ENCODE measurements around the gene DSCAML1.
A peak's percentile ranks its signal among the peaks of the same experiment; 100 is the strongest.

Gene DSCAML1

DNA sequence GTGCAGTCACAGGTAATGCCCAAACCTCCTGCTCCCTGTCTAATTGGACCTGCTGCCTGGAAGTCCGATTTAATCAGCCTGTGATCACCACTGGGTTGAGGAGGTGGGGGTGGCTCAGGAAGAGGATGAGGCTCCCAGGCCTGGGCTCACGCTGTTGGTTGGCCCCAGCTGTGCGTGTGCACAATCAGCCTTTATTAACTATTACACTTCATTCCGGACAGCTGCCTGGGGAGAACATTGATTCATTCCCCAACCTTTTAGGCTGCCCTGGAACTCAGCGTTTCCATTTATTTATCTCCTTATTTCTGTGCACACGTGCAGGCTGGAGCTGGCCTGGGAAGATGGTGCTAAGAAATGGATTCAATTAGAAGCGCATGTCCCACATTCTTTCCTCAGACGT lies 123.4 kb downstream of the DSCAML1 start:
- H3K9me3 Mint-ChIP-seq: no peaks in the 10 kb centered on the region
- H3K4me1 Mint-ChIP-seq: no peaks in the 10 kb centered on the region
- H3K36me3 Mint-ChIP-seq: no peaks in the 10 kb centered on the region
- no peak overlapping the region for H3K4me3 Mint-ChIP-seq
- peaks cover 3% of the 10 kb centered on the region for H3K27me3 Mint-ChIP-seq
- H3K27ac Mint-ChIP-seq: no peak overlapping the region

GRCh38 chr11:117671370-117671769 lies 125.6 kb downstream of the DSCAML1 start:
- Mint-ChIP-seq H3K27me3 (peaks cover 3% of the 10 kb centered on the region), H3K4me3 (no peak overlapping the region), H3K4me1 (no peaks in the 10 kb centered on the region)

GRCh38 chr11:117670924-117671323 lies 126.1 kb downstream of the DSCAML1 start:
- Mint-ChIP-seq H3K9me3 (no peaks in the 10 kb centered on the region), H3K4me1 (no peaks in the 10 kb centered on the region), H3K36me3 (no peaks in the 10 kb centered on the region), H3K27me3 (peaks cover 2% of the 10 kb centered on the region), H3K4me3 (no peak overlapping the region), H3K27ac (peak overlapping the region; percentile 24)

More at GRCh38 chr11:117671370-117671769, 125.6 kb downstream of the DSCAML1 start:
- no peaks in the 10 kb centered on the region for H3K36me3 Mint-ChIP-seq
- H3K9me3 Mint-ChIP-seq: no peaks in the 10 kb centered on the region
- H3K27ac Mint-ChIP-seq: no peak overlapping the region

GRCh38 chr11:117670443-117670842 lies 126.6 kb downstream of the DSCAML1 start:
- no peak overlapping the region for H3K4me3 Mint-ChIP-seq
- H3K9me3 Mint-ChIP-seq: no peaks in the 10 kb centered on the region
- H3K4me1 Mint-ChIP-seq: no peaks in the 10 kb centered on the region

GRCh38 chr11:117669616-117670015 lies 127.4 kb downstream of the DSCAML1 start:
- Mint-ChIP-seq H3K4me3 (no peak overlapping the region), H3K27me3 (peaks cover 1% of the 10 kb centered on the region), H3K36me3 (no peaks in the 10 kb centered on the region), H3K4me1 (no peaks in the 10 kb centered on the region), H3K9me3 (no peaks in the 10 kb centered on the region), H3K27ac (no peak overlapping the region)

More at GRCh38 chr11:117670443-117670842, 126.6 kb downstream of the DSCAML1 start:
- Mint-ChIP-seq H3K36me3 (no peaks in the 10 kb centered on the region), H3K27ac (no peak overlapping the region), H3K27me3 (peaks cover 1% of the 10 kb centered on the region)

DNA sequence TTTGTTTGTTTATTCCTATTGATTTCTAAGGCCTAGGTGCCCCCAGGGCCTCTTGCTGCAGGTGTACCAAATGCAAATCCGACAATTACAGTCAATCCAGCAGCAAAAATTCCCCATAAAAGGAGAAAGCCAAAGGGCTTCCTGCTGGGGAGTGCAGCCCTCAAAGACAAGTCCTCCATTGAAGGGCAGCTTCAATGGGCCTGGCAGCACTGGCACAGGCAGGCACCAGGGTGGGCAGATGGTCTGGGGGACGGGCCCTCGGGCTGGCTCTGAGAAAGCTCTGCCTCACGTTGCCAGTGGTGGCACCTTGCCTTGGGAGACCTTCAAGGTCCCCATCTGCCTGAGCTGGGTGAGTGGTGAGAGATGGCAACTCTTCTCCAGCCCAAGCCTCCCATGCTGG lies 128.0 kb downstream of the DSCAML1 start:
- H3K27ac Mint-ChIP-seq: no peak overlapping the region
- H3K27me3 Mint-ChIP-seq: peaks cover 1% of the 10 kb centered on the region
- no peaks in the 10 kb centered on the region for H3K4me1 Mint-ChIP-seq
- no peak overlapping the region for H3K4me3 Mint-ChIP-seq
- no peaks in the 10 kb centered on the region for H3K9me3 Mint-ChIP-seq
- no peaks in the 10 kb centered on the region for H3K36me3 Mint-ChIP-seq

DNA sequence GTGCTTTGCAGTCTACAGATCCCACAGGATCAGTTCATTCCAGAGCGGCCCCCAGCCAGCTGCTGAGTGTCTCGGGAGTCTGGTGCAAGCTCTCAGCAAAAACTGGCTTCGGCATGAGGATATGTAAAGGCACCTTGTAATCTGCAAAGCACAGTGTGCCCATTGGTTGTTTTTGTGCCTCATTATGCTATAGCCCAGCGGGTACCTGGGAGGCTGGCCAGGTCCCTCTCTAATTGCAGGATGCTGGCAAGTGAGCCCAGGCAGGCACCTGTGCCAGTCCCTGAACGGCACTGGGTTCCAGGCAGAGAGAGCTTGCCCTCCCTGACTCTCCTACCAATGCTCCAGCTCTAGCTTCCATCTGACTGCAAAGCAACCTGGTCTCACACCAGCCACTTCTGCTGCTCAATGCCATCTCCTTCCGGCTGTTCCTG lies 128.7 kb downstream of the DSCAML1 start:
- Mint-ChIP-seq H3K36me3 (no peaks in the 10 kb centered on the region), H3K4me1 (no peaks in the 10 kb centered on the region), H3K9me3 (no peaks in the 10 kb centered on the region), H3K27me3 (peaks cover 2% of the 10 kb centered on the region), H3K27ac (no peak overlapping the region), H3K4me3 (no peak overlapping the region)

- H3K4me3 Mint-ChIP-seq: no peak overlapping the region
- H3K9me3 Mint-ChIP-seq: no peaks in the 10 kb centered on the region
- peaks cover 2% of the 10 kb centered on the region for H3K27me3 Mint-ChIP-seq
- no peak overlapping the region for H3K27ac Mint-ChIP-seq
- H3K36me3 Mint-ChIP-seq: no peaks in the 10 kb centered on the region
- H3K4me1 Mint-ChIP-seq: no peaks in the 10 kb centered on the region
Observed at GRCh38 chr11:117664897-117665296, 132.1 kb downstream of the DSCAML1 start.

DNA sequence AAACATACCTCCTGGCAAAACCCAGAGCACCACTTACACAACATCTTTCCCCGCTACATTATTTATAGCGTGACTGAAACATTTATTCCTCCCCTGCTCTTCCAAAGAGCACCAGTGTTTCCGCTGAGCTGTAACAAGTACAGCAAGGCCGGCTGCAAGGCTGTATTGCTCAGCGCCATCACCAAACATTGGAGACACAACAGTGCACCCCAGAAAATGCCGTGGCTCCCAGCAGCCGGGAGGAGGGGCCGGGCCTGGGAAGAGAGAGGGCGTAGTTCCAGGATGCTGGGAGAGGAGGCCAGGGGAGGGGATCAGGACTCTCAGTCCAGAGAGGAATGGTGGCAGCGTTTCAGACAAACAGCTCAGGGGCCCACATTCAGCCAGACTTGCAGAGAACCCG lies 133.2 kb downstream of the DSCAML1 start:
- no peak overlapping the region for H3K27ac Mint-ChIP-seq

GRCh38 chr11:117663414-117663813 lies 133.6 kb downstream of the DSCAML1 start:
- H3K27me3 Mint-ChIP-seq: peaks cover 2% of the 10 kb centered on the region
- no peaks in the 10 kb centered on the region for H3K9me3 Mint-ChIP-seq
- H3K36me3 Mint-ChIP-seq: no peaks in the 10 kb centered on the region
- no peak overlapping the region for H3K4me3 Mint-ChIP-seq
- H3K27ac Mint-ChIP-seq: no peak overlapping the region
- H3K4me1 Mint-ChIP-seq: no peaks in the 10 kb centered on the region

More for the DNA sequence above, 133.2 kb downstream of the DSCAML1 start:
- Mint-ChIP-seq H3K36me3 (no peaks in the 10 kb centered on the region), H3K4me1 (no peaks in the 10 kb centered on the region), H3K27me3 (peaks cover 2% of the 10 kb centered on the region), H3K9me3 (no peaks in the 10 kb centered on the region), H3K4me3 (no peak overlapping the region)

DNA sequence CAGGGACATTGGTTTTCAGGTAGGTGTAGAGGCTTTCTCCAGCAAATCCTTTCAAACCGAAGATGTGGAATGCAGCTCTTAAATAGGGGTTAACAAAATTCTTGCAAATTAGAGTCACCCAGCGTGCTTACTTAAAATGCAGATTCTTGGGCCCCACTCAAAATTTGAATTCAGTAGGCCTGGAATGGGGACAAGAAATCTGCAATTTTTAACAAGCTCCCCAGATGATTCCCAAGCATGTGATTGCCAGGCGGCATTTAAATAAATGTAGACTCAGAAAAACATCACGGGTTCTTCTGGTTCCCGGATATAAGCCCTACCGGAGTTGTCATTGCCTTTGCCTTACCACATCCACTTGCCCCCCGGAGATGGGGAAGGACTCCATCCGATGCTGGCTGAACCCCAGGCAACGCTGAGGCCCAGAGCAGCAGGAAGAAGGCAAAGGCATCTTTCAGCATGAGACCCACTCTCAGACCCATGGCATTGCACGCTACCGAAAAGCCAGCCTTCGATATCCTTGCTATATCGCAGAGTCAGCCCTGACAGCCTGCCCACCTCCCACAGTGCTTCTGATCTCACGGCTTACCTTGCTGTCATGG lies 134.2 kb downstream of the DSCAML1 start:
- peaks cover 2% of the 10 kb centered on the region for H3K27me3 Mint-ChIP-seq
- H3K27ac Mint-ChIP-seq: no peak overlapping the region
- H3K4me1 Mint-ChIP-seq: no peaks in the 10 kb centered on the region
- no peaks in the 10 kb centered on the region for H3K36me3 Mint-ChIP-seq
- H3K9me3 Mint-ChIP-seq: no peaks in the 10 kb centered on the region
- no peak overlapping the region for H3K4me3 Mint-ChIP-seq

GRCh38 chr11:117662255-117662654 lies 134.8 kb downstream of the DSCAML1 start:
- H3K4me3 Mint-ChIP-seq: no peak overlapping the region
- no peaks in the 10 kb centered on the region for H3K9me3 Mint-ChIP-seq
- H3K36me3 Mint-ChIP-seq: no peaks in the 10 kb centered on the region
- H3K4me1 Mint-ChIP-seq: no peaks in the 10 kb centered on the region
- H3K27ac Mint-ChIP-seq: no peak overlapping the region
- peaks cover 2% of the 10 kb centered on the region for H3K27me3 Mint-ChIP-seq

DNA sequence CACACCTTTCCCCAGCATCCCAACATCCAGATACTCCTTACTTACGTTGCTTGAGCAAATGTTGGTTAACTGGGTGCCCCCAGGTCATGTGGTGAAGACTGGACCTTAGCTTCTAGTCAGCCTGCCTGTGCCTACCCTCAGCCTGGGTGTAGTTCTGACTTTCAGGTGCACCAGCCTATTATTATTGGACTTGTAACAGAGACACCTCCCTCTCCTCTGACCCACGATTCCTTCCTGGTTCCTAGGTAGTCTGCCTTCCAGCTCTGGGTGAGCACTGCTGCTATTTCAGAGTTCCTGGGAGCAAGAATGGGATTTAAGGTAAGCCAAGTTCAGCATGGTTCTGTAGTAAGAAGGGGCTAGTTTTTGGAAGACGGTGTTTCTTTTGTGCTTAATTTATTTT lies 138.2 kb downstream of the DSCAML1 start:
- Mint-ChIP-seq H3K9me3 (no peaks in the 10 kb centered on the region), H3K27ac (no peak overlapping the region)

GRCh38 chr11:117657794-117658193 lies 139.2 kb downstream of the DSCAML1 start:
- Mint-ChIP-seq H3K27me3 (no peaks in the 10 kb centered on the region), H3K27ac (no peak overlapping the region), H3K4me1 (no peaks in the 10 kb centered on the region), H3K9me3 (no peaks in the 10 kb centered on the region), H3K36me3 (no peaks in the 10 kb centered on the region), H3K4me3 (no peak overlapping the region)

More for the DNA sequence above, 138.2 kb downstream of the DSCAML1 start:
- no peaks in the 10 kb centered on the region for H3K36me3 Mint-ChIP-seq
- peaks cover 2% of the 10 kb centered on the region for H3K27me3 Mint-ChIP-seq
- no peak overlapping the region for H3K4me3 Mint-ChIP-seq
- no peaks in the 10 kb centered on the region for H3K4me1 Mint-ChIP-seq

DNA sequence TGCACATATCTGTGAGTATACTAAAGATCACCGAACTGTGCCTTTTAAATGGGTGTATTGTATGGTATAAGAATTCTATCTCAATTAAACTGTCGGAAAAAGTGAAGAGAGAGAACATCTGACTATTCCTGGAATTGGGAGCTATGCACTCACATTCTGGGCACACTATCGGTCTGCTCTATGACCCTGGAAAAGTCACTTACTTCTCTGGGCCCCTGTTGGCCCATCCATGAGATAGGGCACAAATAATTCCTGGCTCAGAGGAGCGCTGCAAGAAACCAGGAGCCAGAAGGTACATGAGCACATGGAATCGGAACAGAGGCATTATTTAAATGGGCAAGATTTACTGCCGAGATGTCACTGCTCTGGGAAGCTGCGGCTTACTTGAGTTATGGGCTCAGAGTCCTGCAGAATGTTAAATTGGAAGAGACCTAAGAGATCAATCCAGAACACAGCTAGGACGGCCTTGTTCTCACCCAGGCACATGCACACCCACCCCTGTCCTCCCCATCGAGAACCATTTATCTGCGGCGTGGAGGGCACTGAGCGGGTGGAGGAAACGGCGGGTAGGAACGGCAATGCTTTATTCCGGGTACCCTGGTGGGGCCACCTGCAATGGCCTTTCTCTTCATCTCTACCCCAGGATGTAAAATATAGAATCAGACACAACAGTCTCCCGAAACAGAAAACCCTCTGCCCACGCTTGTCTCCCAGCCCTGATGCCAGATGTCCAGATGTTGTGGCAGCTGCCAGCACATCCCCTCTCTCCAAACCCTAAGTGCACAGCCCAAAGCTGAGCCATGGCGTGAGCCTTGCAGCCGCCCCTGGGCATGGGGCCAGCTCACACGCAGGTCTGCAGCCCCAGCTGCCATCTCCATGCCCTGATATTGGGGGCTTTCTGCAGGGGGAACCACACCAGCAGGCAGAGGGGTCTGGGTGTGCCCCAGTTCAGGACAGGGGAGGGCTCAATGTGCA lies 142.4 kb downstream of the DSCAML1 start:
- H3K4me3 Mint-ChIP-seq: no peak overlapping the region
- H3K36me3 Mint-ChIP-seq: no peaks in the 10 kb centered on the region
- H3K27ac Mint-ChIP-seq: no peak overlapping the region
- no peaks in the 10 kb centered on the region for H3K4me1 Mint-ChIP-seq
- H3K27me3 Mint-ChIP-seq: no peaks in the 10 kb centered on the region
- no peaks in the 10 kb centered on the region for H3K9me3 Mint-ChIP-seq

DNA sequence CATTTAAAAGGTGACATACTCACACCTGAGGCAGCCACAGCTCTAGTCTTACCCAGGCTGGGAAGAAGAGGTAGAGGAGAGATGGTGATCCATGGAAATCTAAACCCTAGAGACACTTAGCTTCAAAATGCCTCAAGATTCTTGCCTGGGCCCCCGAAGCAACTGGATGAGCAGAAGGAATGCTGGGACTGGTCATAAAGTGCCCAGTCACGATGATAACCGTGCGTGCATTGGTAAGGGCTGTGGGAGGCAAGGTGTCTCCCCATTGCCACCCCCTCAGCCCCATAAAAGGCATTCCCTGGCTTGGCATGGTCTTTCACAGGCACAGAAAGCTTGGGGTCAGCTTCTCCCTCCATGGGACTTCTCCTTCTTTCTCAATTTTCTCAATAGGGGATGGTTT lies 144.5 kb downstream of the DSCAML1 start:
- no peaks in the 10 kb centered on the region for H3K9me3 Mint-ChIP-seq
- H3K27me3 Mint-ChIP-seq: no peaks in the 10 kb centered on the region
- H3K36me3 Mint-ChIP-seq: no peaks in the 10 kb centered on the region
- H3K4me1 Mint-ChIP-seq: no peaks in the 10 kb centered on the region
- no peak overlapping the region for H3K4me3 Mint-ChIP-seq
- no peak overlapping the region for H3K27ac Mint-ChIP-seq

All from activated naive CD4-positive, alpha-beta T cell treated with anti-CD3 and anti-CD28 coated beads, Interleukin-2, amount 50 U/mL, for 24 hours (primary cell).